GM12865 (cell line): ENCODE results near the gene AMER3.

Source experiments
- DNase-seq: peaks from one replicate; pipeline ENCODE4 v3.0.0; 2010; ENCODE audit warnings: low read depth
- H3K4me3 ChIP-seq: 2 replicates; pipeline ENCODE4 v1.5.1; 2011; ENCODE audit warnings: mild to moderate bottlenecking, low read depth, low read length, control low read depth
- TF ChIP-seq, protein P1 (sequence below): IDR thresholded peaks from 2 replicates; pipeline ENCODE4 v1.5.1; 2011; ENCODE audit warnings: low read length, control low read depth, low read depth, inconsistent platforms; ENCODE audit not compliant: insufficient read depth; ENCODE audit errors: missing control alignments

The AMER3 gene

GRCh38 chr2:130785466-130786055, 30.2 kb downstream of the AMER3 start:
- TF ChIP-seq, protein P1, sequence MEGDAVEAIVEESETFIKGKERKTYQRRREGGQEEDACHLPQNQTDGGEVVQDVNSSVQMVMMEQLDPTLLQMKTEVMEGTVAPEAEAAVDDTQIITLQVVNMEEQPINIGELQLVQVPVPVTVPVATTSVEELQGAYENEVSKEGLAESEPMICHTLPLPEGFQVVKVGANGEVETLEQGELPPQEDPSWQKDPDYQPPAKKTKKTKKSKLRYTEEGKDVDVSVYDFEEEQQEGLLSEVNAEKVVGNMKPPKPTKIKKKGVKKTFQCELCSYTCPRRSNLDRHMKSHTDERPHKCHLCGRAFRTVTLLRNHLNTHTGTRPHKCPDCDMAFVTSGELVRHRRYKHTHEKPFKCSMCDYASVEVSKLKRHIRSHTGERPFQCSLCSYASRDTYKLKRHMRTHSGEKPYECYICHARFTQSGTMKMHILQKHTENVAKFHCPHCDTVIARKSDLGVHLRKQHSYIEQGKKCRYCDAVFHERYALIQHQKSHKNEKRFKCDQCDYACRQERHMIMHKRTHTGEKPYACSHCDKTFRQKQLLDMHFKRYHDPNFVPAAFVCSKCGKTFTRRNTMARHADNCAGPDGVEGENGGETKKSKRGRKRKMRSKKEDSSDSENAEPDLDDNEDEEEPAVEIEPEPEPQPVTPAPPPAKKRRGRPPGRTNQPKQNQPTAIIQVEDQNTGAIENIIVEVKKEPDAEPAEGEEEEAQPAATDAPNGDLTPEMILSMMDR: no peak
- DNase-seq: no peak

GRCh38 chr2:130786076-130786475, 30.7 kb downstream of the AMER3 start:
- DNase-seq: no peak
- no peak overlapping the region for H3K4me3 ChIP-seq
- TF ChIP-seq, protein P1: no peak

More at GRCh38 chr2:130785466-130786055, 30.2 kb downstream of the AMER3 start:
- H3K4me3 ChIP-seq: no peak overlapping the region

GRCh38 chr2:130787841-130788240, 32.5 kb downstream of the AMER3 start:
- DNase-seq: no peak
- H3K4me3 ChIP-seq: no peak overlapping the region
- TF ChIP-seq, protein P1: no peak

- TF ChIP-seq, protein P1: no peak
- no peak for DNase-seq
- H3K4me3 ChIP-seq: no peak overlapping the region
Observed at GRCh38 chr2:130790312-130790711, 35.0 kb downstream of the AMER3 start.

GRCh38 chr2:130790804-130791616, 35.7 kb downstream of the AMER3 start:
- no peak overlapping the region for H3K4me3 ChIP-seq
- no peak for DNase-seq
- TF ChIP-seq, protein P1: no peak

GRCh38 chr2:130791617-130791939, 36.2 kb downstream of the AMER3 start:
- H3K4me3 ChIP-seq: no peak overlapping the region
- TF ChIP-seq, protein P1: no peak
- no peak for DNase-seq
